CD14-positive monocyte (primary cell): ENCODE results near the gene CDIP1. TPM values are rescaled to one million over a fixed set of nuclear protein-coding genes. Genes with fewer than 3 reads are reported as not detected.

Source experiments
- DNase-seq, 3 donors: peaks; one replicate each; pipeline ENCODE4 v3.0.0-alpha.2; 2011 to 2022
- H2AFZ ChIP-seq: 2 replicates; pipeline ENCODE4 v1.6.0; 2012; ENCODE audit warnings: mild to moderate bottlenecking, low read depth, low read length, inconsistent platforms; ENCODE audit not compliant: insufficient read depth, poor library complexity, severe bottlenecking
- H3K27ac ChIP-seq, 2 donors: 1 replicate in 1 of 2; 2 replicates in 1 of 2; pipeline ENCODE4 v1.5.1; 2012 to 2013; ENCODE audit warnings: low read length in 2 of 2, control low read depth in 1 of 2, inconsistent platforms in 1 of 2, low read depth in 1 of 2, mild to moderate bottlenecking in 1 of 2
- H3K27me3 ChIP-seq, 2 donors: one replicate each; pipeline versions ENCODE4 v1.6.0 to v1.6.1; 2011 to 2013; ENCODE audit warnings: low read length in 2 of 2; ENCODE audit not compliant: control insufficient read depth in 2 of 2, insufficient read depth in 2 of 2
- H3K36me3 ChIP-seq, 2 donors: replicated peaks in 1 of 2; 1 replicate in 1 of 2; 2 replicates in 1 of 2; pipeline versions ENCODE4 v1.5.1 to v1.6.1; 2012 to 2013; ENCODE audit warnings: low read length in 2 of 2, control low read depth in 1 of 2, inconsistent platforms in 1 of 2, mild to moderate bottlenecking in 1 of 2; ENCODE audit not compliant: insufficient read depth in 2 of 2, control insufficient read depth in 1 of 2
- H3K4me1 ChIP-seq, 2 donors: 1 replicate in 1 of 2; 2 replicates in 1 of 2; pipeline versions ENCODE4 v1.5.1 to v1.6.1; 2012 to 2013; ENCODE audit warnings: low read length in 2 of 2, control low read depth in 1 of 2, inconsistent platforms in 1 of 2, mild to moderate bottlenecking in 1 of 2, moderate library complexity in 1 of 2; ENCODE audit not compliant: insufficient read depth in 2 of 2, control insufficient read depth in 1 of 2
- H3K4me2 ChIP-seq: replicated peaks from 2 replicates; pipeline ENCODE3; 2012; ENCODE audit warnings: low read length, moderate library complexity, mild to moderate bottlenecking; ENCODE audit not compliant: poor library complexity, severe bottlenecking; ENCODE audit errors: extremely low read depth
- H3K4me3 ChIP-seq, 3 experiments: fragments of 200-600 bp in 1 of 3; sonication (generic) in 1 of 3; replicated peaks in 1 of 3; 1 replicate in 2 of 3; 2 replicates in 1 of 3; pipeline ENCODE4 v1.5.1; 2011 to 2013; ENCODE audit warnings: low read length in 3 of 3, mild to moderate bottlenecking in 3 of 3, control low read depth in 2 of 3, low read depth in 2 of 3, inconsistent platforms in 1 of 3, moderate library complexity in 1 of 3
- H3K79me2 ChIP-seq: 2 replicates; pipeline ENCODE4 v1.6.0; 2012; ENCODE audit warnings: mild to moderate bottlenecking, control low read depth, inconsistent platforms, low read length, moderate library complexity; ENCODE audit not compliant: insufficient read depth
- H3K9ac ChIP-seq: 2 replicates; pipeline ENCODE4 v1.6.0; 2017; ENCODE audit warnings: low read length, mild to moderate bottlenecking; ENCODE audit not compliant: insufficient read depth, poor library complexity, severe bottlenecking
- H3K9me3 ChIP-seq, 2 donors: replicated peaks in 1 of 2; 1 replicate in 1 of 2; 2 replicates in 1 of 2; pipeline versions ENCODE4 v1.5.1 to v1.6.1; 2012 to 2013; ENCODE audit warnings: low read length in 2 of 2, control low read depth in 1 of 2; ENCODE audit not compliant: control insufficient read depth in 1 of 2, insufficient read depth in 1 of 2
- H4K20me1 ChIP-seq: 2 replicates; pipeline ENCODE4 v1.6.0; 2012; ENCODE audit warnings: mild to moderate bottlenecking, low read length, control low read depth, moderate library complexity; ENCODE audit not compliant: insufficient read depth
- H3K27ac Mint-ChIP-seq, 7 donors: one replicate each; pipeline ENCODE4 v1.8.0; 2020; ENCODE audit warnings: mild to moderate bottlenecking in 7 of 7, mixed read lengths in 7 of 7, moderate library complexity in 6 of 7, inconsistent platforms in 2 of 7
- H3K27me3 Mint-ChIP-seq, 3 donors: one replicate each; pipeline ENCODE4 v1.8.0; 2021 to 2022; ENCODE audit warnings: low read depth in 3 of 3, mild to moderate bottlenecking in 3 of 3, mixed read lengths in 3 of 3, moderate library complexity in 3 of 3, inconsistent platforms in 1 of 3
- H3K36me3 Mint-ChIP-seq, 2 donors: one replicate each; pipeline ENCODE4 v1.8.0; 2020; ENCODE audit warnings: mixed read lengths in 2 of 2, inconsistent platforms in 1 of 2, mild to moderate bottlenecking in 1 of 2
- H3K4me1 Mint-ChIP-seq: one replicate; pipeline ENCODE4 v1.8.0; 2020; ENCODE audit warnings: mild to moderate bottlenecking, mixed read lengths
- H3K4me3 Mint-ChIP-seq, 2 donors: one replicate each; pipeline ENCODE4 v1.8.0; 2020; ENCODE audit warnings: mild to moderate bottlenecking in 2 of 2, mixed read lengths in 2 of 2, moderate library complexity in 1 of 2
- H3K9me3 Mint-ChIP-seq, 7 donors: one replicate each; pipeline ENCODE4 v1.8.0; 2020 to 2022; ENCODE audit warnings: mixed read lengths in 7 of 7, mild to moderate bottlenecking in 6 of 7, moderate library complexity in 6 of 7, inconsistent platforms in 2 of 7
- WGBS: methylation state at CpG from one replicate; pipeline ENCODE4 v1.1.5; 2013; ENCODE audit warnings: missing lambda C conversion rate; ENCODE audit not compliant: insufficient coverage; 5-methylcytosine and 5-hydroxymethylcytosine counted together
- intact Hi-C, 2 donors: fragments of 100-400 bp; cut with micrococcal nuclease; formaldehyde crosslinking; loops; one replicate each; pipeline versions ENCODE4 v1.15.0 to v1.15.1; 2023
- polyA plus RNA-seq, 3 donors: library from polyadenylated mRNA; depleted of rRNA in 1 of 3; unstranded in 2 of 3; stranded (reverse) in 1 of 3; fragments of 300-500 nt in 2 of 3; fragments of >200 nt in 1 of 3; fragmentation: Illumina TruSeq in 2 of 3; gene quantifications; 1 replicate in 2 of 3; 2 replicates in 1 of 3; pipeline ENCODE4 v1.2.3, GENCODE V29; 2012 to 2021
- TF ChIP-seq, protein P1 (sequence below): fragments of 200-600 bp; IDR thresholded peaks from one replicate; pipeline ENCODE4 v1.8.0; 2022; ENCODE audit warnings: antibody characterized with exemption, mild to moderate bottlenecking

CDIP1 gene
- polyA plus RNA-seq, 3 donors: 8.6 to 11.2 (median 10.8) TPM

DNA sequence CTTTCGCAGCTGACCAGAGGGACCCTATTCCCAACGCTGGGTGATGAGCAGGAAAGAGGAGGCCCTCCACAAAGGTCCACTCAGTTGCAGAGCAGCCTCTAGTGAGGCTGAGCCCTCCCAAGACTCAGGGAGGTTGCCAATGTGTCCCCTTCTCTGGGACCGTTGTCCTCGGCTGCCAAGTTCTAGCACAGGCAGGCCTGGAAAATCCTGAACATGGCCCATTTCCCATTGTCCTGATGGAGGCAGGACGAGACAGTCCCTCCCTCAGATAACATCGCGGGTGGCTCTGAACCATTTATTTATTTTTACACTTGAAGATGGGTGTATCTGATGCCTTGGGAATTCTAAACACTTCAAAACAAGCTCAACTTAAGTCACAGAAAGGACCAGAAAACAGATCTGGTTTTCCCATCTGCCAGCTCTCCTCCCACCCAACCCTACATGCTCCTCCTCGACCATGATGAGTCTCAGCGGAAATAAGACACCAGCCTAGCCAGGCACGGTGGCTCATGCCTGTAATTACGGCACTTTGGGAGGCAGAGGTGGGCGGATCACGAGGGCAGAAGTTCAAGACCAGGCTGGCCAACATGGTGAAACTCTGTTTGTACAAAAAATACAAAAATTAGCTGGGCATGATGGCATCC, 12.8 kb downstream of the CDIP1 start:
- Mint-ChIP-seq H3K27me3 (peaks cover 0 to 5% (median 3%) of the 10 kb centered on the region in 3 donors), H3K27ac (peak overlapping the region in 1 of 7 donors; percentile 25), H3K36me3 (peaks cover 10 to 19% of the 10 kb centered on the region in 2 donors), H3K4me3 (no peak overlapping the region), H3K4me1 (peaks cover 43% of the 10 kb centered on the region), H3K9me3 (peaks cover 0 to 3% (median 0%) of the 10 kb centered on the region in 7 donors)
- H3K9me3 ChIP-seq: no peaks in the 10 kb centered on the region
- H3K27ac ChIP-seq: no peak overlapping the region
- no peaks in the 10 kb centered on the region for H3K36me3 ChIP-seq
- WGBS: 93% methylated on average over 9 of the region's 13 CpGs
- no peaks in the 10 kb centered on the region for H4K20me1 ChIP-seq
- H3K4me2 ChIP-seq: no peak overlapping the region
- no peak overlapping the region for H3K9ac ChIP-seq
- TF ChIP-seq, protein P1, sequence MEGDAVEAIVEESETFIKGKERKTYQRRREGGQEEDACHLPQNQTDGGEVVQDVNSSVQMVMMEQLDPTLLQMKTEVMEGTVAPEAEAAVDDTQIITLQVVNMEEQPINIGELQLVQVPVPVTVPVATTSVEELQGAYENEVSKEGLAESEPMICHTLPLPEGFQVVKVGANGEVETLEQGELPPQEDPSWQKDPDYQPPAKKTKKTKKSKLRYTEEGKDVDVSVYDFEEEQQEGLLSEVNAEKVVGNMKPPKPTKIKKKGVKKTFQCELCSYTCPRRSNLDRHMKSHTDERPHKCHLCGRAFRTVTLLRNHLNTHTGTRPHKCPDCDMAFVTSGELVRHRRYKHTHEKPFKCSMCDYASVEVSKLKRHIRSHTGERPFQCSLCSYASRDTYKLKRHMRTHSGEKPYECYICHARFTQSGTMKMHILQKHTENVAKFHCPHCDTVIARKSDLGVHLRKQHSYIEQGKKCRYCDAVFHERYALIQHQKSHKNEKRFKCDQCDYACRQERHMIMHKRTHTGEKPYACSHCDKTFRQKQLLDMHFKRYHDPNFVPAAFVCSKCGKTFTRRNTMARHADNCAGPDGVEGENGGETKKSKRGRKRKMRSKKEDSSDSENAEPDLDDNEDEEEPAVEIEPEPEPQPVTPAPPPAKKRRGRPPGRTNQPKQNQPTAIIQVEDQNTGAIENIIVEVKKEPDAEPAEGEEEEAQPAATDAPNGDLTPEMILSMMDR: no peak
- no peak overlapping the region for H2AFZ ChIP-seq
- H3K79me2 ChIP-seq: peaks cover 27% of the 10 kb centered on the region
- DNase-seq: no peak
- no peaks in the 10 kb centered on the region for H3K27me3 ChIP-seq
- intact Hi-C loops: no loop called here
- H3K4me1 ChIP-seq: peaks cover 29 to 43% of the 10 kb centered on the region in 2 donors
- H3K4me3 ChIP-seq: no peak overlapping the region

DNA sequence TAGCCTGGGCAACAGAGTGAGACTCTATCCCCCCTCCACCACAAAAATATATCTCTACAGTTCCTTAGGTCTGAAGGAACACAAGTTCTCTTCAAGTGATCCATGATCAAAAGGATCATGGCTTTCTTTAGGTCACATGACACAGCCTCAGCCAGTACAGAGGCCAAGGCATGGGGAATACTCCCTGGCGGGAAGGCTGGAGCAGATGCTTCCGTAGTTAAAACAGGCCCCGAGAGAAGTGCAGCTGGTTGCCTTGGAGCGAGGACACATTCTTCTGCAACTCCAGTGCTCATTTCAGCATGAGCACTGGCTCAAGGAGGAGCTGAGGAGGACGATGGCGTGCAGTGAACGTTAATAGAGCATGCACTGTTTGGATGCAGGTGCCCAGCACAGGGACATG, 13.5 kb downstream of the CDIP1 start:
- intact Hi-C loops: no loop called here
- Mint-ChIP-seq H3K27me3 (peaks cover 0 to 5% (median 3%) of the 10 kb centered on the region in 3 donors), H3K27ac (no peak overlapping the region), H3K4me3 (no peak overlapping the region), H3K36me3 (peaks cover 10 to 20% of the 10 kb centered on the region in 2 donors), H3K4me1 (peaks cover 45% of the 10 kb centered on the region), H3K9me3 (peaks cover 0 to 3% (median 0%) of the 10 kb centered on the region in 7 donors)
- Histone ChIP-seq H3K9ac (no peak overlapping the region), H3K27me3 (no peaks in the 10 kb centered on the region), H3K9me3 (no peaks in the 10 kb centered on the region), H3K4me2 (no peak overlapping the region), H3K4me1 (peaks cover 29 to 45% of the 10 kb centered on the region in 2 donors), H3K27ac (no peak overlapping the region), H2AFZ (no peak overlapping the region), H3K4me3 (no peak overlapping the region), H4K20me1 (no peaks in the 10 kb centered on the region), H3K79me2 (peaks cover 27% of the 10 kb centered on the region), H3K36me3 (no peaks in the 10 kb centered on the region)
- TF ChIP-seq, protein P1: no peak
- DNase-seq: no peak
- 98% methylated on average over 7 of the region's 7 CpGs for WGBS
